SHP77 treated with DMSO at 0.1 percent for 48 hours (cell line): Measurements from ENCODE around the gene TRHDE.
A peak's percentile ranks its signal among the peaks of the same experiment; 100 is the strongest.

Source experiments
- DNase-seq: peaks from one replicate; lab custom pipeline; 2025; lab: John Stamatoyannopoulos, UW

TRHDE gene

GRCh38 chr12:72521326-72521725 is 249.2 kb downstream of the TRHDE start:
- DNase-seq, result no peak

- no peak for DNase-seq
These were observed 250.2 kb downstream of the TRHDE start for GRCh38 chr12:72522411-72522810.

GRCh38 chr12:72523754-72524153 is 251.6 kb downstream of the TRHDE start:
- DNase-seq, result no peak

GRCh38 chr12:72535212-72535990 is 263.2 kb downstream of the TRHDE start:
- DNase-seq, result no peak

- DNase-seq, result no peak
These were observed 268.6 kb downstream of the TRHDE start for GRCh38 chr12:72540811-72541210.

GRCh38 chr12:72543777-72544467 is 271.8 kb downstream of the TRHDE start:
- no peak for DNase-seq

GRCh38 chr12:72546106-72546505 is 273.9 kb downstream of the TRHDE start:
- no peak for DNase-seq

GRCh38 chr12:72547573-72547972 is 275.4 kb downstream of the TRHDE start:
- no peak for DNase-seq

GRCh38 chr12:72549184-72549583 is 277.0 kb downstream of the TRHDE start:
- DNase-seq, result no peak

- no peak for DNase-seq
These were observed 288.0 kb downstream of the TRHDE start for GRCh38 chr12:72560003-72560769.

- no peak for DNase-seq
These were observed 298.4 kb downstream of the TRHDE start for GRCh38 chr12:72570601-72571000.

- peak; percentile 33 for DNase-seq
These were observed 302.0 kb downstream of the TRHDE start for GRCh38 chr12:72574138-72574537.

- no peak for DNase-seq
These were observed 306.2 kb downstream of the TRHDE start for GRCh38 chr12:72578327-72578726.

GRCh38 chr12:72586456-72586855 is 314.3 kb downstream of the TRHDE start:
- DNase-seq, result no peak

GRCh38 chr12:72602581-72602980 is 330.4 kb downstream of the TRHDE start:
- DNase-seq, result no peak

- no peak for DNase-seq
These were observed 333.8 kb downstream of the TRHDE start for GRCh38 chr12:72605975-72606374.

- DNase-seq, result no peak
These were observed 338.2 kb downstream of the TRHDE start for GRCh38 chr12:72610342-72610741.

GRCh38 chr12:72610854-72611358 is 338.7 kb downstream of the TRHDE start:
- no peak for DNase-seq

- DNase-seq, result no peak
These were observed 340.0 kb downstream of the TRHDE start for GRCh38 chr12:72612171-72612570.

- no peak for DNase-seq
These were observed 346.6 kb downstream of the TRHDE start for GRCh38 chr12:72618764-72619163.

- no peak for DNase-seq
These were observed 350.4 kb downstream of the TRHDE start for GRCh38 chr12:72622556-72622955.

GRCh38 chr12:72631926-72632685 is 359.9 kb downstream of the TRHDE start:
- peak; percentile 14 for DNase-seq
